NB4 (cell line): ENCODE results near the gene SPR.

Experiments
- DNase-seq: peaks from one replicate; pipeline ENCODE4 v3.0.0; 2010; ENCODE audit warnings: low read depth
- H3K4me3 ChIP-seq: one replicate; pipeline ENCODE4 v1.5.1; 2011; ENCODE audit warnings: mild to moderate bottlenecking, low read depth, low read length, moderate library complexity
- MYC ChIP-seq: IDR thresholded peaks from 2 replicates; pipeline ENCODE4 v1.6.1; 2011; ENCODE audit warnings: low read depth, low read length
- POLR2A ChIP-seq: IDR thresholded peaks from 2 replicates; pipeline ENCODE4 v1.6.1; 2011; ENCODE audit warnings: mild to moderate bottlenecking; ENCODE audit not compliant: insufficient read length; ENCODE audit errors: extremely low read depth
- TF ChIP-seq, protein P1 (sequence below): IDR thresholded peaks from 2 replicates; pipeline ENCODE4 v1.6.1; 2011; ENCODE audit warnings: low read depth, low read length
- TF ChIP-seq, protein P2 (sequence below): IDR thresholded peaks from one replicate; pipeline ENCODE4 v1.5.1; 2012; ENCODE audit warnings: low read depth, low read length

Gene SPR

DNA sequence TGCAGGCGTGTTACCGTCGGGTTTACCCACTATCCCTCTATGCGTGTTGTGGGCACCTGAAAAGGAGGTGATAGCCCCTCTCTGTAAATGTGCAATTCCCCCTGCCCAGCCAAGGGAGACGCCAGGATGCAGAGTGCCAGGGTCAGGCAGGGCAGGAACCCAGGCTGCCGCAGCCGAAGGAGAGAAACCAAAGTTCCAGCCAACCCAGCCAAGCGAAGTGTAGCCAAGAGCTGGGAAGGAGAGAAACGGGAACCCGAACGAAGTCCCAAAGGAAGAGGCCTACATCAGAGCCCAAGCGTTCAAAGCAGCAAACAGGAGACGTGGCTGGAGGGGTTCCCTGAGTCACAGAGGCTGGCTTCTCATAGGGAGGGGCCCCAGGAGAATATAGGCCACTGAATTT is 24.2 kb upstream of the SPR start:
- H3K4me3 ChIP-seq, result no peak overlapping the region
- no peak for DNase-seq

GRCh38 chr2:72864500-72864899 is 22.7 kb upstream of the SPR start:
- no peak for DNase-seq
- H3K4me3 ChIP-seq, result no peak overlapping the region
- TF ChIP-seq MYC (no peak), POLR2A (no peak)
- TF ChIP-seq, protein P1, sequence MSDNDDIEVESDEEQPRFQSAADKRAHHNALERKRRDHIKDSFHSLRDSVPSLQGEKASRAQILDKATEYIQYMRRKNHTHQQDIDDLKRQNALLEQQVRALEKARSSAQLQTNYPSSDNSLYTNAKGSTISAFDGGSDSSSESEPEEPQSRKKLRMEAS, result no peak
- TF ChIP-seq, protein P2, sequence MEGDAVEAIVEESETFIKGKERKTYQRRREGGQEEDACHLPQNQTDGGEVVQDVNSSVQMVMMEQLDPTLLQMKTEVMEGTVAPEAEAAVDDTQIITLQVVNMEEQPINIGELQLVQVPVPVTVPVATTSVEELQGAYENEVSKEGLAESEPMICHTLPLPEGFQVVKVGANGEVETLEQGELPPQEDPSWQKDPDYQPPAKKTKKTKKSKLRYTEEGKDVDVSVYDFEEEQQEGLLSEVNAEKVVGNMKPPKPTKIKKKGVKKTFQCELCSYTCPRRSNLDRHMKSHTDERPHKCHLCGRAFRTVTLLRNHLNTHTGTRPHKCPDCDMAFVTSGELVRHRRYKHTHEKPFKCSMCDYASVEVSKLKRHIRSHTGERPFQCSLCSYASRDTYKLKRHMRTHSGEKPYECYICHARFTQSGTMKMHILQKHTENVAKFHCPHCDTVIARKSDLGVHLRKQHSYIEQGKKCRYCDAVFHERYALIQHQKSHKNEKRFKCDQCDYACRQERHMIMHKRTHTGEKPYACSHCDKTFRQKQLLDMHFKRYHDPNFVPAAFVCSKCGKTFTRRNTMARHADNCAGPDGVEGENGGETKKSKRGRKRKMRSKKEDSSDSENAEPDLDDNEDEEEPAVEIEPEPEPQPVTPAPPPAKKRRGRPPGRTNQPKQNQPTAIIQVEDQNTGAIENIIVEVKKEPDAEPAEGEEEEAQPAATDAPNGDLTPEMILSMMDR, result no peak

More for the DNA sequence above, 24.2 kb upstream of the SPR start:
- TF ChIP-seq POLR2A (no peak), MYC (no peak)
- TF ChIP-seq, protein P1, result no peak
- TF ChIP-seq, protein P2, result no peak

DNA sequence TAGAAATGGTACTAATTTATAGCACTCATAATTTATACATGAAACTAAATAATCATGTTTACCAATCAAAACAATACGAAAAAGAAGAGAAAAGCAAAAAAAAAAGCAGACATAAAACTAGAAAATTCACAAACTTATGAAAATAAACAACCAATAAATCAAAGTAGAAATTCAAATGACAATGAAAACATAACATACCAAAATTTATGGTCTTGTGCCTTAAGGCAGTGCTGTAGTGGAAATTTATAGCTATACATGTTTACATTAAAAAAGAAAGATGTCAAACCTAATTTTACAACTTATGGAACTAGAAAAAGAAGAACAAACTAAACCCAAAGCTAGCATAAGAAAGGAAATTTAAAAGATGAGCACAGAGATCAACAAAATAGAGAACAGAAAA is 16.1 kb upstream of the SPR start:
- TF ChIP-seq, protein P1, result no peak
- TF ChIP-seq MYC, result no peak
- no peak for TF ChIP-seq POLR2A
- TF ChIP-seq, protein P2, result no peak
- H3K4me3 ChIP-seq, result no peak overlapping the region
- no peak for DNase-seq

GRCh38 chr2:72871880-72872279 is 15.3 kb upstream of the SPR start:
- TF ChIP-seq POLR2A (no peak), MYC (no peak)
- TF ChIP-seq, protein P1, result no peak
- TF ChIP-seq, protein P2, result no peak

DNA sequence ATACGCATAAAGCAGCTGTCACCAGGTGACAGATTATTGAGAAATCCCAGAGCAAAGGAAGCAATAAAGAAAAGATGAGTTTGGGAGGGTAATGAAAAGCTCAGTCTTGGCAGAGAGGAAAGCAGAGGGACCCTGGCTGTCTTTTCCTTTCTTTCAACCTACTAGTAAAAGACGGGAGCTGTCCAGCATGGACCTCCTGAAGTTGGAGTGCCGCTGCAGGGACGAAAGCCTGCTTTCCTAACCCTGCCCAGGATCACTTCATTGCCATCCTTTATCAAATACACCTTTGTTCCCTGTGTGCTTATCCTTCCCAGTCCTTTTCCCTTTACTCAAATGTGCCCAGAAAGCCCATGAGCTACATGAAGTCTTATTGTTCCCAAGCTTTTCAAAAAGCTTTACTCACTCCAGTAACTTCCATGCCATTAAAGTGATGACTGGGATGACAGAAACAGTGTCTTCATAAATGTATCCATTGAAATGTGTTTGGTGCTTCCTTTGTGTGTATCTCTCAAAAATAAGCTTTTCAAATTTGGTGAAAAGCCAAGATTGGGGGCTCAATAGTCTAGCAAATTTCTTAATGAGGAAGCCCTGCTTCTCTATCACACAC is 3.7 kb upstream of the SPR start:
- TF ChIP-seq, protein P1, result 0 out of 2 replicates have a peak, but pooled peaks have one; percentile 17
- TF ChIP-seq POLR2A, result no peak
- DNase-seq, result peak; percentile 59

More at GRCh38 chr2:72871880-72872279, 15.3 kb upstream of the SPR start:
- H3K4me3 ChIP-seq, result no peak overlapping the region
- no peak for DNase-seq

GRCh38 chr2:72886505-72887031 is 640 bp upstream of the SPR start:
- H3K4me3 ChIP-seq, result peak overlapping the region; percentile 52
- no peak for DNase-seq
- TF ChIP-seq, protein P2, result no peak
- TF ChIP-seq POLR2A (no peak), MYC (no peak)
- TF ChIP-seq, protein P1, result no peak

More for the DNA sequence above, 3.7 kb upstream of the SPR start:
- no peak overlapping the region for H3K4me3 ChIP-seq
